ENCODE measurements around the gene SAXO2.
"Not testable (repeated sequence)": the region's sequence is repeated elsewhere in the genome, so short reads cannot be mapped to it uniquely, and the experiment has no call there.

Gene SAXO2, protein sequence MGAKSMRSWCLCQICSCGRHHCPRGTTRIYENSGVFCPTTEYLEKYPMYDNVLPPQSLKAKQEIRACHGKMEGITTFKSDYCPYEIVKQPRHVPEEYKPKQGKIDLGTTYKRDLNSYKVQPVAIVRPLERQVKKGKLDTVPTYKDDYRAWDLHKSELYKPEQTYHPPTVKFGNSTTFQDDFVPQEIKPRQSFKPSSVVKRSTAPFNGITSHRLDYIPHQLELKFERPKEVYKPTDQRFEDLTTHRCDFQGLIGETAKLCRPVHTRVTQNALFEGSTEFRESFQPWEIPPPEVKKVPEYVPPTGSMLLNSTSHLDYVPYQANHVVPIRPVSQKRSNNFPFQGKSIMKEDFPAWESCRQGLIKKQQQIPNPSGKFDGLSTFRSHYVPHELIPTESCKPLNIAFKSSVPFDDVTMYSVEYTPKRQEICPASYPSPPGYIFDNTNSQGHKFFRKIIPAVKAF

DNA sequence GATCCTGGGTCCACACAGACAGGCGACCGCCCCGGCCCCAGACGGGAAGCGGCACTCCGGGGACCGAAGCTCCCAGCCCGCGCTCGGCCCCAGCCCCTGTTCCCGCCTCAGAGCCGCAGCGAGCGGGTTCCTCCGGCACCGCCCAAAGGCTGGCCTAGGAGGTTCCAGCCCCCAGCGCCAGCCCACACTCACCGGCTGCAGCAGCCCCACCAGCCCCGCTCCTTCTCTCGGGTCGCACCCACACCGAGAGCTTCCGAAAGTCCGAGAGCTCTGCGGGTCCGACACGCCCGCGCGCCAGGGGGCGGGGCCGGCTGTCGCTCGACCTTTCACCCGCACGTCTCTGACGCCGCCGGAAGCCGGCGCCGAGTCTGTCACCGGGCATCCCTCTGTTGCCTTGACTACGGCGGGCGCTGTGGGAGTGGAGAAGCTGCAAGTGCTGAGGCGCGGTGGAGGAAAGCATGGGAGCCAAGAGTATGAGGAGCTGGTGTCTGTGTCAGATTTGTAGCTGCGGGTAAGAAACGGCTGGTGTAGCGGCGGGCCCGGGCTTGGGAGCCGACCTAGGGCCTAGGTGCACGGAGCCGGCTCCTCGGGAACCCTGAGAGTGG lies at the start of gene SAXO2, which contains the start of gene EFL1:
Gene SAXO2 (plus strand): TSS at position 397 of the 605 bp plus-strand sequence. CDS start 62 bp downstream, at position 459.
Gene EFL1 (minus strand): TSS at position 313 of the 605 bp plus-strand sequence. CDS start 956 bp downstream, outside the sequence.
- DNase-seq = peak; percentile 91

DNA sequence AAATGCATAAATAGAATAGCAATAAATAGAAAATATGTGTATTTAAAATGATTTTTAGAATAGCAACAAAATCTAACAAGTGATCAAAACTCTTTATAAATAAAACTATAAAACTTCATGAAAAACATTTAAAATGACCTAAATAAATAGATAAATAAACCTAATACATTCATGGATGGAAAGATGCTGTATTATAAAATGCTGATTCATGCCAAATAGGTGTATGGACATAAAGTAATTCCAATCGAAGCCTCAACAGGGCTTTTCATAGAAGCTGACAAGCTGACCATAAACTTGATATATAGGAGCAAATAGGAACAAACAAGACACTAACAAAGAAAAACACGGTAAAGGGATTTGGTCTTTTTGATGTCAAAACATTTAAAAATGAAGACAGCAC lies 46.5 kb upstream of the SAXO2 start:
- not testable (repeated sequence) for DNase-seq

DNA sequence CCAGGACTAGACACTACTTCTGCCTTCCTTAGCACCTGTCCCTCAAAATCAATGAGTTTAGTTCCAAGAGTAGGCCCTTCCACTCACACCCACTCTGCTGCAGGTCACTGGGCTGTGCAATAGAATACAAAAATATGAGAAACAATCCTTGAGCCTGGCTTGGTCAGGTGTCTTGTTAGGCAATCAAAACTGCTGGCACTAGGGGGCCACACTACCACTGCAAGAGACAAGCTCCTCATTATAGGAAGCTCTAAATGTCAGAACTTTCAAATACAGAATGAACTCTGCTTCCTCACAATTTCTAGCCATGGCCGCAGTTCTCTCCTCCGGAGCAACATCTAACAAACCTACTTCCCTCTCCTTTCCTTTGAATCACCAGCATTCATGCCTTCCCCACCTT lies 41.1 kb upstream of the SAXO2 start:
- peak; percentile 21 for DNase-seq

DNA sequence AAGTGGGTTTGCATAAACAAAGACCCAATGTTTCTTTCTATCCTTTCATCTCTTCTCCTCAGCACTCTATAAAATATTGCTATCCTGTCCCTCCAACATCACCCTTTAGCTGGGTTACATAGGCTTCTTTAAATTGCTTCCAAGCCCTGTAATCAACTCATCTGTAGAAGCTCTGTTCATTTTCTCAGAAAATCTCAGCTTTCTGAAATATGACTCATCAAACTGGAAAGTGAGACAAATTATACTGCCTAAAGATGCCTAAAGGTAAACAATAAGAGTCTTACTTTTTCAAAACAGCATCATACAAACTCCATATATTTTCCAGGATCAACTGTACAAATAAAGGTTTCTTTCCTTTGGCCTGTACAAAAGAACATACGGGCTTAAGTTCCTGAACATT lies 33.9 kb upstream of the SAXO2 start:
- no peak for DNase-seq

DNA sequence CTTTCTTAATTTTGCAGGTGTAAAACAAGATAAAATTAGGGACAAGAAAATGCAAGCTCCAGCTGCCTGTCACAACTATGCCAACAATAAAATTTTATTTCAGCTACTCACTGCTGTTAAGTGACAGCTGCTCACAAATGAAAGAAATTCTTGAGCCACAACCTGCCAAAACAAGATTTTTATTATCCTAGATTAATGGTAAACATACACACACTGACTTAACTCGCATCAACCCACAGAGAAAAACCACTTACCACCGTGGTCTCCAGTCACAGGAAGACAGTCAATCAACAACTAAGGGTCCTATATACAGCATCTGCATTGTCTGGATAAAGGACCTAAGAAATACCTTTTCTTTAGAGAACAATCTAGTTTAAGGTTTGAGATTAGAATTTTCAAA lies 31.4 kb upstream of the SAXO2 start:
- DNase-seq = no peak

DNA sequence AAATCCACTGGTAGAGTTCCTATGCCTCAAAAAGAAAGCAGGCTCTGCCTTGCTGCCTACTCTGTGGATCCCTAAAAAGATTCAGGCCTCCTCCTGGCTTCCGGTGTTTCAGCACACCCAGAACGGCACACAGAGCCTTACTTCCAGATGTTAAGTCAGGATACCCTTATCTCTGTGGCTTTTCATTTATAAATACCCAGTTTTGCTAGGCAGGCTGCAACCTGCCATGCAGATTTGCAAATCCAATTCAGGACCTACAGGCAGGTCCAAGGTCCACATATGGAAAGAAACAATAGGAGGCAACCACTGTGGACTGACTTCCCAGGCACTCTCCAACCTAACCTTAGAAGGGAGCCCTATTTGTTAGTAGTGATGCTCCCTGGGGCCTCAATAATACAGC lies 30.8 kb upstream of the SAXO2 start:
- DNase-seq = no peak

DNA sequence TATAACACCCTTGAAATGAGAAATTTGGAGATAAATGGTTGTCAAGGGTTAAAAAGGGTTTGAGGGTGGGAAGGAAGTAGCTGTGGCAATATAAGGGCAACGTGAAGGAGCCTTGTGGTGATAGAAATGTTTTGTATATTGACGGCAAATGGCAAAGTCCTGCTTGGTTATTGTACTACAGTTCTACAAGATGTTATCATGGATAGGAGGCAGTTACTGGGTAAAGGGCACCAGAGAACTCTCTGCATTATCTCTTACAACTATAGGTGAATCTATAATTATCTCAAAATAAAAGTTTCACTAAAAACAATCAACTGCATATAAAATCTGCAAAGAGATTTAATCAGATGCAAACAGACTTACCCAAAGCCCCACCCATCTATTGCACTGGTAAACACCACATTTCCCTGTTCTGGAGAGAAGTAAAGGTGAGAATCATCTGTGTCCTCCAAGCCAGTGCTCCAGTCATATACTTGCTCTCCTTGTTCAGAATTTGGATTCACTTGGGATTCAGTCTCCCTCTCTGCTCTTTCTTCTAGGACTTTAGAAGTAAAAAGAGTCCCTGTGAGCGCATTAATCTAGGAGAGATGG lies 24.6 kb upstream of the SAXO2 start:
- not testable (repeated sequence) for DNase-seq

DNA sequence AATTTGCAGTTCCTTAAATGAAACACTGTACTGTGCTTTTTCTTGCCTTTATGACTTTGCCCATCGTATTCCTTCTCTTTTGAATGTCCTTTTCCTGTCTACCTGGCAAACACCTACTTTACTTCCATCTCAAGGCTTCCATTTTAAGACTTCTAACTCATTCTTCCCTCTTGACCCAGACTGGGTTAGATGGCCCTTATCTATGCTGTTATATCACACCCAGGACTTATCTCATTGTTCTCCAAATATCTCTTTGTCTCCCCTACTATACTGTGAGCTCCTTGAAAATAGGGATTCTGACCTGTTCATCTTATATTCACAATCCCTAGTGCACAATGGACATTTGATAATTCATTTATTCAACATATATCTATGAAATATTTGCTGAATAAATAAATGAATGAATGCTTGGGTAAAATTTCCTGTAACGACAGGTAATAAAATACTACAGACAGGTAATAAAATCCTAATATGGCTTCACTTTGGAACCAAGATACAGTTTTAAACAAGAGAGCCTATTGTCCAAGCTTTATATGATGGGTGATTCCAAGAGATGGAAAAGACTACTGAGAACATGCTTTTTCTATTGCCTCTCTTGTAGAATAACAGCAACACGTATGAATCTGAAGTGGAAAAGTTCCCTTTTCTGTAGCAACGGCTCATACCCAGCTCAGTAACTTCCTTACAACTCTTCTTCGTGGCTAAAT lies 22.8 kb upstream of the SAXO2 start:
- no peak for DNase-seq

DNA sequence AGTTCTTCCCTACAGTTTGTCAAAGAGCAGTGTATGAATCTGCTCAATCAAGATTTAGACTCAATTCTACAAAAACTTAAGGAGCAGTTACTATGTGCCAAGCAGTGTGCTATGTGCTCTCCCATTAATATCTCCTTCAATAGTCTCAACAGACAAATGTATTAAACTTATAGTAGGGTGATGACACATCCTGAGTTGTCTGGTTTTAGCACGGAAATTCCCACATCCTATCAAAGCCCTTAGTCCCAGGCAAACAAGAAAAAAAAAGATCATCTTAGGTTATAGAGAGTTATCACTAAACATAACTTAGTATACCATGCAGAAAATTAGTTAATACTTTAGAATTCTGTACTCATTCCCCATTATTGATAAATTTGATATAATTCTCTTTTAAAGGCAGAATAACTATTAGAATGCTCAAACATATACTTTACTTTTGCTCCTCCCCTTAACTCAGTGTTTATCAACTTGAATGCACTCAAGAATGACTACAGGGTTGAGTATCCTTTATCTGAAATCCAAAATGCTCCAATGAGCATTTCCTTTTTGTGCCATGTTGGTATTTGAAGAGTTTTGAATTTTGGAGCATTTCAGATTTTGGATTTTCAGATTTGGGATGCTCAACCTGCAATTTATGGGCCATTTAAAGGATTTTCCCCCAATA lies 20.6 kb upstream of the SAXO2 start:
- not testable (repeated sequence) for DNase-seq

DNA sequence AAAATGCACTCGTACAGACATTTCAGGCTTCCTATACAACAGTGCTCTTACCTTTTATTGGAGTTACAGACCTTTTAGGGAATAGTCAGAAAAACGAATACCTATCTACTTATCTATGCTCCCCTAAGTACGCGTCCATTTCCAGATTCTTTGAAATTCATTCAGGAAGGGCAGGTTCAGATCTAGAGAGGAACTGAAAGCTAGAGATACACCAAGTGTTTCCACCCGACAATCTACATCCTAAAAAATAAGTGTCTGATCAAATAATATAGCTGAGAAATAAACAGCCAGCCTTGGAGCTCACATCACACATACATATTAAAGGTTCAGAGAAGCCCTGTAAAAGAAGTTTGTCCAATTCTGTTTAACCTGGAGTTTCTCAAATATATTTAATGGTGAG lies 19.0 kb upstream of the SAXO2 start:
- DNase-seq = not testable (repeated sequence)

DNA sequence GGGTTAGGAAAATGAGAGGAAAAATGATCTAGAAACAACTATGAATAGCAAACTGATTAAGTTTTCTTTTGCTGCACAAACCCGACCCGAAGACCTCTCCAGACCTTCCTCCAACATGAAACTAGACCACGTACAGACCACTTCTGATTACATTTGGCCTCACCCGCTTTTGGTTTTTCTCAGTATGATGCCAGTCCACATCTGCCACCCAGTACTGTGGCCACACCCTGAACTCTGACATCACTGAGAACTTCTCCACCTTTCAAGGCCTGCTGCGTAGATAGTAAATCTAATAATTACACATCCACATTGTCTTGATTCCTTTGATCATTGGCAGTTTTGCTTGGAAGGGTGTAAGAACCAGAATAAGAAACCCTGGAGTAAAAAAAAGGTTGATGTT lies 16.7 kb upstream of the SAXO2 start:
- DNase-seq = not testable (repeated sequence)

DNA sequence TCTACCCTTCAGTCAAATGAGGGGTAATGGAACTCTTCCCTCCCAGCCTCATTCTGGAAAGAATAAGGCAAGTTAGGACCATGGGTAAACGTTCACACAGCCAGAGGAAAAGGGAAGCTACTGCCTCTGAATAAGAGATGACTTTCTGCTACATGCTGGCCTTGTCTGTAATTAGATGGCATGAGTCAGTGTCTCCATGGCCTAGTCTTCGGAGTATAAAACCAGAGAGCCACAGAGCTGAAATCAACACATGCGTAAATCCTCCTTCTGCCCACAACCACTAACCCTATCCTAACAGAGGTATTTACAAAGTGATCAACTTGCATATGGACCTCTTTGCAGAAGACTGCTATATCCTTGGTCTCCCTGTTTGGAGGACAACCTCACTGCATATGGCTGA lies 14.4 kb upstream of the SAXO2 start:
- DNase-seq = not testable (repeated sequence)

DNA sequence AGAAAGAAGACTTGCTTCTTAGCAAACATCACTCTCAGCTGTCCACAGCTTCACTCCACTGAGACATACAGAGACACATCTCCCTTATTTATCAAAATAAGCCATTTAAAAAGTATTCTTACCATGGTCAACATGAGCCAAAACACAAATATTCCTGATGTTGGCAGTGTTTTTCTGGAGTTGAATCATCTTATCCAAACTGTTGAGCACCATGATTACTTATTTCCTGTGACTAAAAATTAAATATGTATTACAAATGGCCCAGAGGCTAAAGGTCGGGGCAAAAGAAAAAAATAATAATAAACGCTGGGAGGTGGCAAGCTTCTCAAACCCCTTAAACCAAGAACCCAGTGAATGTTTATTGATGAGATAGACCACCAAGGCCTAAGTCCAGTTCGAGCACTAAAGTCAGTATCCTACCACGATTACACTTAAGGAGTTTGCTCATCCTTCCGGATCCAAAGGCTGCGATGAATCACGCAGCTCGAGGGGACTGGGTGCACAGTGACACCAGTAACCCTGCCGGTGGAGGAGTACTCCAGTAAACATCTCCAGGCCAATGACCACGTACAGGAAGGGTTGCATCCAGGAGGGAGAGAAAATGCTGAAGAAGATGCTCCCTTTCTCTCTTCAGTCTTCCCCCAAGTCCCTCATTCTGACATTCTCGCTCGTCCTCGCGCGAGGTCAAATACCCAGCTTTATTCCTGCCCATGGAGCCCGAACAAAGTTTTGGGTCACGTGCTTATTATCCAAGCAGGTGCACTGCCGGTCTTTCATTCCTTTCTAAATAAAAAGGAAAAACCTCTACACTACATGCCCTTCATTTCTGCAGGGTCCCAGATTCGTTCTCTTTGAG lies 824 bp upstream of the SAXO2 start:
- DNase-seq = peak; percentile 19

DNA sequence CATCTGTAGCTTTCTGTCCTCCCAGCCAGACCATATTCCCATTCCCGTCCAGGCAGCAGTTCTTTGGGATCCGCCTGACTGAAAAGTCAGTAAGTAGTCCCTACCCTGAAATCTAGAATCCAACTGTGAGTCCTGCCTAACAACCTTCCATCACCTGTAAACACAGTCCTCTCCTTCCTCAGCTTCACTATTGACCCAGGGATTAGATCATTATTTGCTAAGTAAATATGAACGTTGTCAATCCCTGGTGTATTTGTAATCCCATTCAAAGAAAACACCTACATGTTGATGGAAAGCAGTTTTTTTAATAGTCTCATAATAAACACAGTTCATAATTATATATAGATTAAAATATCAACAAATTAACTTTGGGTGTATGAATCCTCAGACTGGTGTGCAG lies 732 bp downstream of the SAXO2 start:
- no peak for DNase-seq

DNA sequence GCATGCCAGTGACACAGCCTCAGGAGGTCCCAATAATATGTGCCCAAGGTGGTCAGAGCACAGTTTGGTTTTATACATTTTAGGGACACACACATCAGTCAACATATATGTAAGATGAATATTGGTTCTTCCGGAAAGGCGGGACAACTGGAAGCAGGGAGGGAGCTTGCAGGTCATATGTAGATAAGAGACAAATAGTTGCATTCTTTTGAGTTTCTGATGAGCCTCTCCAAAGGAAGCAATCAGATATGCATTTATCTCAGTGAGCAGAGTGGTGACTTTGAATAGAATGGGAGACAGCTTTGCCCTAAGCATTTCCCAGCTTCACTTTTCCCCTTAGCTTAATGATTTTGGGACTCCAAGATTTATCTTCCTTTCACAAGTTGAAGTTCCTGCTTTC lies 4.5 kb downstream of the SAXO2 start:
- DNase-seq = not testable (repeated sequence)

DNA sequence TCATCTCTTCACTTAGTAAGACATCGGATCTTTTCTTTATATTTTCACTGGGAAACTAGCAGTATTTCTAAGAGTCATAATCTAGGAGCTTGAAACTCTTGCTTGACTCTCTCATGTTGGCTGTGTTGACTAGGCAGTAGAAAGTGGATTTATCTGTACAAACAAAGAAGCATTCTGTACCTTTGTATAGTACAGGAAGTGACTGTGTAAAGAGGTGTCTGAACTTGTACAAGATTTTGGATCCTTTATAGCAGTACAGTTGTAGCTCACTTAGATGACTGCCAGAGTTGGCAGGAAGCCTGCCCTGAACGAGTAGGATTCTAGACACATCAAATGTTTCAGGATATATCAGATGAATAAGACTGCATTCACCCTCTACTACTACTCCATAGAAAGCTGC lies 5.8 kb downstream of the SAXO2 start:
- DNase-seq = not testable (repeated sequence)

DNA sequence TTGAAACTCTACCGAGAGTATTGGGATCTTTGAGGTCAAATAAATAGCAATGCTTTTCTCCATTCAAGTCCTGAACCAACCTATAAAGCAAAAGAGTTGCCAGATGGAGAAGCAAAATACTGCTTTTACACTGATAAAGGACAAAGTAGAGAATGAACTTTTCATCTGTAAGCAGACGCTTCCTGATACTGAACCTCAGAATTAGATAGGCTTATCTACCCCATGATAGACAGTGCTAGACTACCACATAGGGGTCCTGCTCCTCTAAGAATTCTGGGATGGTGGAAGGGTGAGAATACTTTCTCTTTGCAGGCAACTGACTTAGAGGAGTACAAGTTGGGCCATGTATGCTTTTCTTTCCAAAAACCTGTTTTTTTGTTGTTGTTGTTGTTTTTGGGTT lies 9.5 kb downstream of the SAXO2 start:
- no peak for DNase-seq

DNA sequence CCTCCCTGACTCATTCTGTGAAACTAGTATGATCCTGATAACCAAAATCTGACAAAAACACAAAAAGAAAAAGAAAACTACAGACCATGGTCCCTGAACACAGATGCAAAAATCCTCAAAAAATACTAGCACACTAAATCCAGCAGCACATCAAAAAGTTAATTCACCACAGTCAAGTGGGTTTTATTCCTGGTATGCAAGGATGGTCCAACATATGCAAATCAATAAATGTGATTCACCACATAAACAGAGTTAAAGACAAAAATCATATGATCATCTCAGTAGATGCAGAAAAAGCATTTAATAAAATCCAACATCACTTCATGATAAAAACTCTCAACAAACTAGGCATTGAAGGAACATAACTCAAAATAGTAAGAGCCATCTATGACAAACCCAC lies 12.8 kb downstream of the SAXO2 start:
- DNase-seq = no peak

DNA sequence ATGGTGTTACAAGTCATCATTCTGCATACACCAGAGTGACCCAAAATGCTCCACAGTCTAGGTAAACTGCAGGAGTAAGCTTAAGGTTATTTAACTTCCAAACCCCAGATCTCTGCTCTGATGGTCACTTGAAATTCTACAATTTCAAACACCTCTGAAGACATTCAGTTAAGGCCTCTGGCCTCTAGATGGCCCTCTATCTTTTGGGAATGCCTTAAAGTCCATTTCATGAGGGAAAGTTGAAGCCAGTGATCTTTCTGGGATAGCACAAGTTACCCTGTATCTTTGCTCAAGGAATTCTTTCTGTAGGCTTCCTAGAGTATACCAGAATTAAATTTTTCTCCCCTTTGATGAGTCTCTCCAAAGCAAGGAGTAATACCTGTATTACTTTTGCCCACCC lies 18.7 kb downstream of the SAXO2 start:
- DNase-seq = not testable (repeated sequence)

DNA sequence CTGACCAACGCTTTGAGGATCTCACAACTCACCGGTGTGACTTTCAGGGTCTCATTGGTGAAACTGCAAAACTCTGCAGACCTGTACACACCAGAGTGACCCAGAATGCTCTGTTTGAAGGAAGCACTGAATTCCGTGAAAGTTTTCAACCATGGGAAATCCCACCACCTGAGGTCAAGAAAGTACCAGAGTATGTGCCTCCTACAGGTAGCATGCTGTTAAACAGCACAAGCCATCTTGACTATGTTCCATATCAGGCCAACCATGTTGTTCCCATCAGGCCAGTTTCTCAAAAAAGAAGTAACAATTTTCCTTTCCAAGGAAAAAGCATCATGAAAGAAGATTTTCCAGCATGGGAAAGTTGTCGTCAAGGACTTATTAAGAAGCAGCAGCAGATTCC lies 19.8 kb downstream of the SAXO2 start:
- DNase-seq = not testable (repeated sequence)

DNA sequence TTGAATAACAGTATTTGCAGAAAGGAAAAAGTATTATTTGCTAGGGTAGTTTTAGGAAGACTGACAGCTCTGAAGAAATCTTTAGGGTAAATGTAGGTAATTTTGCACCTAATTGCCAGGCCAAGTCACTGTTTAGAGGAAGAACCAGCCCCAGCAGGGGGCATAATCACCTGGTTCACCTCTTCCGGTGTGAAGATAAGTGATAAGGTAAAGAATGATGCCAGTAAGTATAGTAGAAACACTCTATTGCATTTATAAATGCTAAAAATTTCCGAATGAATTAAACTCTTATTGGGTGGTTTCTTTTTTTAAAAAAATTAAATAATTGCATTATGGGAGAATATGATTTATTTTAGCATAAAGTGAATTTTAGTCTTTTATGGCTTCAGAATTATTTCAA lies 21.8 kb downstream of the SAXO2 start:
- DNase-seq = not testable (repeated sequence)

DNA sequence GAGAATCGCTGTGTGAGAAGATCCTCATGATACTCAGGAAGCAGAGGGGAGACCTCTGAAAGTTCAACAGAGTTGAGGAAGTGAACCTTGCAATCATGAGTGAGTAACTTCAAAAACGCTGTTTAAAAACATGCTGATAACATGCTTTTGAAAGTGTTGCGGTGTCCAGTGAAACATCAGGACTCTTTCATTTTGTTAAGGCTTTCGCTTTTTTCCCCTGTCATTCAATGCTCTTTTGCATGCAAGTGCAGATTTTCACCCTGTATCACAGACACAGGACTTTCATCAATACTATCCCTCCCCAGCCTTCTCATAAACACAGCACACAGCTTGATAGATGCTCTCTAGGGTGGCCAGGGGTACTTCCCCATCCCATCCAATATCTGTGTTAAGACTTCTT lies 23.9 kb downstream of the SAXO2 start:
- not testable (repeated sequence) for DNase-seq
